A549 (cell line): Measurements from ENCODE around the gene TBC1D14. TPM values are rescaled to one million over a fixed set of nuclear protein-coding genes. Genes with fewer than 3 reads are reported as not detected.

ENCODE experiments used
- ATAC-seq, 2 experiments: fragments of 200-7000 bp in 1 of 2; fragments of >200 bp in 1 of 2; cut with Nextera tagmentation in 1 of 2; cut with Tn5 transposase in 1 of 2; 3 replicates each; pipeline versions ENCODE4 v1.8.0 to v1.9.1; 2018 to 2020; ENCODE audit warnings: mild to moderate bottlenecking in 1 of 2, moderate library complexity in 1 of 2
- CTCF ChIA-PET: fragments of 300-600 bp; sonication (Branson Sonifier 250); formaldehyde crosslinking; extraction: SDS; loops from one replicate; lab custom pipeline; 2021; ENCODE audit warnings: antibody characterized with exemption, inconsistent platforms; lab: Yijun Ruan, JAX
- POLR2A ChIA-PET: fragments of 350-600 bp; formaldehyde crosslinking; extraction: SDS; loops from one replicate; lab custom pipeline; 2021; ENCODE audit warnings: antibody characterized with exemption, inconsistent platforms; lab: Yijun Ruan, JAX
- DNase-seq, 2 experiments: peaks; one replicate each; pipeline versions ENCODE4 v3.0.0 to v3.0.0-alpha.2; 2011 to 2016; ENCODE audit warnings: low read depth in 1 of 2, low spot score in 1 of 2
- FAIRE-seq: peaks from 2 replicates; lab custom pipeline; 2011; peaks lifted over from hg19 to GRCh38; lab: Jason Lieb, UNC
- H3K27ac ChIP-seq, 2 experiments: fragments of >200 bp; sonication (Bioruptor Twin); formaldehyde crosslinking; 3 replicates each; pipeline ENCODE4 v1.5.1; 2016 to 2017
- H3K4me1 ChIP-seq: fragments of >200 bp; sonication (Bioruptor Twin); formaldehyde crosslinking; 3 replicates; pipeline ENCODE4 v1.6.1; 2016
- H3K4me2 ChIP-seq: fragments of >200 bp; sonication (Bioruptor Twin); formaldehyde crosslinking; 3 replicates; pipeline ENCODE4 v1.6.1; 2016
- H3K4me3 ChIP-seq: fragments of >200 bp; sonication (Bioruptor Twin); formaldehyde crosslinking; 3 replicates; pipeline ENCODE4 v1.5.1; 2016
- H3K9me3 ChIP-seq: fragments of >200 bp; sonication (Bioruptor Twin); formaldehyde crosslinking; 3 replicates; pipeline ENCODE4 v1.6.1; 2016
- BHLHE40 ChIP-seq: IDR thresholded peaks from 2 replicates; pipeline ENCODE4 v1.6.1; 2012; ENCODE audit warnings: low read depth, low read length, inconsistent platforms
- CHD2 ChIP-seq: fragments of 150-350 bp; IDR thresholded peaks from 2 replicates; pipeline ENCODE4 v1.6.1; 2014; ENCODE audit warnings: low read length; ENCODE audit not compliant: partially characterized antibody
- CHD4 ChIP-seq: fragments of 200-600 bp; sonication (generic); IDR thresholded peaks from 2 replicates; pipeline ENCODE4 v1.6.1; 2016; ENCODE audit warnings: antibody characterized with exemption, mild to moderate bottlenecking, borderline replicate concordance
- FOSL2 ChIP-seq, 2 experiments: fragments of 450-650 bp in 1 of 2; fragments of >200 bp in 1 of 2; sonication (Bioruptor Twin) in 1 of 2; formaldehyde crosslinking; IDR thresholded peaks; 2 replicates each; pipeline versions ENCODE4 v1.5.0 to v1.6.1; 2016 to 2020; ENCODE audit warnings: mild to moderate bottlenecking in 1 of 2, moderate library complexity in 1 of 2
- GATA3 ChIP-seq: IDR thresholded peaks from 2 replicates; pipeline ENCODE4 v1.6.1; 2012; ENCODE audit warnings: borderline replicate concordance
- JUN ChIP-seq, 2 experiments: fragments of >200 bp; sonication (Bioruptor Twin); formaldehyde crosslinking; IDR thresholded peaks; 2 replicates in 1 of 2; 3 replicates in 1 of 2; pipeline ENCODE4 v1.6.1; 2016 to 2017
- KDM1A ChIP-seq: fragments of 200-600 bp; sonication (generic); IDR thresholded peaks from 2 replicates; pipeline ENCODE4 v1.6.1; 2016; ENCODE audit warnings: low read depth, mild to moderate bottlenecking
- MAFK ChIP-seq: fragments of 450-650 bp; IDR thresholded peaks from 2 replicates; pipeline ENCODE4 v1.6.1; 2014; ENCODE audit not compliant: partially characterized antibody
- MAZ ChIP-seq: fragments of 150-350 bp; IDR thresholded peaks from 2 replicates; pipeline ENCODE4 v1.6.1; 2014; ENCODE audit warnings: antibody characterized with exemption, low read depth, low read length, borderline replicate concordance
- MYC ChIP-seq: IDR thresholded peaks from 2 replicates; pipeline ENCODE4 v1.6.1; 2012; ENCODE audit warnings: mild to moderate bottlenecking, inconsistent platforms, low read length, improper control_type of control experiment, borderline replicate concordance
- NFE2L2 ChIP-seq: fragments of 150-350 bp; conservative IDR thresholded peaks from 2 replicates; pipeline ENCODE4 v1.6.1; 2014; ENCODE audit warnings: low read length
- NPAS2 ChIP-seq: fragments of 250-450 bp; sonication (Bioruptor Pico); IDR thresholded peaks from 2 replicates; pipeline ENCODE4 v1.8.0; 2022; ENCODE audit warnings: mild to moderate bottlenecking, moderate library complexity, borderline replicate concordance
- POLR2A ChIP-seq: IDR thresholded peaks from 2 replicates; pipeline ENCODE4 v1.6.1; 2012; ENCODE audit warnings: mild to moderate bottlenecking, low read length
- RNF2 ChIP-seq: fragments of 200-600 bp; sonication (generic); IDR thresholded peaks from 2 replicates; pipeline ENCODE4 v1.6.1; 2016; ENCODE audit warnings: low read depth, mild to moderate bottlenecking, antibody characterized with exemption, moderate library complexity, borderline replicate concordance
- SMC3 ChIP-seq: fragments of >200 bp; sonication (Bioruptor Twin); formaldehyde crosslinking; IDR thresholded peaks from 3 replicates; pipeline ENCODE4 v1.6.1; 2018; ENCODE audit warnings: inconsistent platforms
- SREBF2 ChIP-seq: fragments of 450-650 bp; IDR thresholded peaks from 2 replicates; pipeline ENCODE4 v1.6.1; 2014; ENCODE audit warnings: mild to moderate bottlenecking, moderate library complexity
- TFCP2L1 ChIP-seq: fragments of 250-450 bp; sonication (Bioruptor Pico); IDR thresholded peaks from 2 replicates; pipeline ENCODE4 v1.5.0; 2021; ENCODE audit warnings: mild to moderate bottlenecking
- ZC3H11A ChIP-seq: fragments of 450-650 bp; IDR thresholded peaks from 2 replicates; pipeline ENCODE4 v1.6.1; 2014; ENCODE audit warnings: antibody characterized with exemption, mild to moderate bottlenecking
- ZSCAN20 ChIP-seq: fragments of 250-450 bp; sonication (Bioruptor Pico); IDR thresholded peaks from 2 replicates; pipeline ENCODE4 v1.8.0; 2022; ENCODE audit warnings: mild to moderate bottlenecking, moderate library complexity
- WGBS: methylation state at CpG from one replicate; pipeline ENCODE4 v1.1.6; 2017; ENCODE audit errors: missing lambda C conversion rate; 5-methylcytosine and 5-hydroxymethylcytosine counted together
- polyA plus RNA-seq, 4 experiments: library from polyadenylated mRNA; depleted of rRNA in 3 of 4; stranded (reverse); fragments of >200 nt; fragmentation: RNase III in 1 of 4; extraction: RNeasy Plus Mini Kit Qiagen cat#74134 plus additional on column Dnase treatment in 1 of 4; gene quantifications; 2 replicates in 3 of 4; 3 replicates in 1 of 4; pipeline ENCODE4 v1.2.3, GENCODE V29; 2011 to 2017
- TF ChIP-seq, protein P1 (sequence below): IDR thresholded peaks from 2 replicates; pipeline ENCODE4 v1.6.1; 2012; ENCODE audit warnings: low read depth, borderline replicate concordance
- TF ChIP-seq, protein P2 (sequence below): fragments of >200 bp; sonication (Bioruptor Twin); formaldehyde crosslinking; IDR thresholded peaks from 3 replicates; pipeline ENCODE4 v1.5.1; 2016
- TF ChIP-seq, protein P3 (sequence below): IDR thresholded peaks from 2 replicates; pipeline ENCODE4 v1.6.1; 2012

Gene TBC1D14
- polyA plus RNA-seq, 2 of the 4 experiments (the other 2 are of a cell fraction) = 30.2 to 39.0 TPM

DNA sequence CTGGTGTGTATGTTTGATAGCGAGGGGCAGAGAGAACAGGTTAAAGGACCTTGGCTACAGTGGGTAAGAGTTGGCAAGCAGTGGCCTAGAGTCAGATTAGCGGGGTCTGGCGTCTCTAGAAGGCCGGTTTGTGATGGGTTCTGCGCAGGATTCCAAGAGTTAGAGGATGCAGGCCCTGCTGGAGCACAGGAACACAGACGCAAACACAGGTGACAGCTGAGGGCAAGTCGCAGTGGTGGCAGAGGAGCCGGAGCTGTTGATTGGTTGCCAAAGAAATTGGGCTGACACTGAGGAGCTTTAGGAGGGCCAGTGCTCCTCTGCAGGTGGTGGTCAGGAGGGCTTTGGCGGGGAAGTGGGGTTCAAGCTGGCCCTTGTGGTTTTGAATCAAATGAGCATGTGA is 137.3 kb downstream of the TBC1D14 start:
- 96% methylated on average over 9 of the region's 9 CpGs for WGBS
- H3K9me3 ChIP-seq = no peaks in the 10 kb centered on the region
- no peak overlapping the region for H3K4me2 ChIP-seq
- TF ChIP-seq ZSCAN20 (CRISPR knock-in tag) (no peak), MAFK (no peak)
- ChIA-PET CTCF (interaction anchor here (1.3 to 2.3 kb wide), 3 partner anchors 9 to 327 kb away, joined by 4 to 9 read pairs (median 6); no protein-coding TSS in a partner anchor), POLR2A (no interaction called here)
- FAIRE-seq (no peak), ATAC-seq (no peak), DNase-seq (no peak)
- H3K27ac ChIP-seq = no peak overlapping the region
- no peak overlapping the region for H3K4me3 ChIP-seq
- peaks cover 8% of the 10 kb centered on the region; the same call in 2 of the 3 replicates for H3K4me1 ChIP-seq

DNA sequence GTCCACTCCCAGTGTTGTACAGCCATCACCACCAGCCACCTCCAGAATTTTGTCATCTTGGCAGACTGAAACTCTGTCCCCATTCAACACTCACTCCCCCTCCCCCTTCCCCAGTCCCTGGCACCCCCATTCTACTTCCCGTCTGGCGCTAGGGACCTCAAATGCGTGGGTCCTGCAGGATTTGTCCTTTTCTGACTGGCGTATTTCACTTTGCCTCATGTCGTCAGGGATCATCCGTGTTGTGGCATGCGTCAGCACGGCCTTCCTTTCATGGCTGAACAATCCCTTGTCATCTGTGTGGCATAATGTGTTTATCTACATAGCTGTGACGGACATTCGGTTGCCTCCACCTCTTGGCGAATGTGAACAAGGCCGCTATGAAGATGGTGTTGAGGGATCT is 139.0 kb downstream of the TBC1D14 start:
- ATAC-seq (no peak), DNase-seq (no peak)
- no peak overlapping the region for H3K27ac ChIP-seq
- POLR2A ChIA-PET = no interaction called here
- no peaks in the 10 kb centered on the region for H3K9me3 ChIP-seq
- no peak for TF ChIP-seq FOSL2 (IDR thresholded peaks at IDR 0.05)
- no peak for TF ChIP-seq FOSL2 (CRISPR knock-in tag; IDR thresholded peaks at IDR 0.05)
- no peak for TF ChIP-seq CHD2
- no peak for TF ChIP-seq JUN (IDR thresholded peaks at IDR 0.05)
- TF ChIP-seq, all 56 proteins: peak for 0
- 93% methylated on average over 12 of the region's 12 CpGs for WGBS
- H3K4me3 ChIP-seq = no peak overlapping the region
- no peak for FAIRE-seq
- peaks cover 8% of the 10 kb centered on the region; the same call in 2 of the 3 replicates for H3K4me1 ChIP-seq
- CTCF ChIA-PET = interaction anchor here (2.0 kb wide), 1 partner anchor 22 kb away, joined by 9 read pairs; no protein-coding TSS in a partner anchor
- no peak overlapping the region for H3K4me2 ChIP-seq

DNA sequence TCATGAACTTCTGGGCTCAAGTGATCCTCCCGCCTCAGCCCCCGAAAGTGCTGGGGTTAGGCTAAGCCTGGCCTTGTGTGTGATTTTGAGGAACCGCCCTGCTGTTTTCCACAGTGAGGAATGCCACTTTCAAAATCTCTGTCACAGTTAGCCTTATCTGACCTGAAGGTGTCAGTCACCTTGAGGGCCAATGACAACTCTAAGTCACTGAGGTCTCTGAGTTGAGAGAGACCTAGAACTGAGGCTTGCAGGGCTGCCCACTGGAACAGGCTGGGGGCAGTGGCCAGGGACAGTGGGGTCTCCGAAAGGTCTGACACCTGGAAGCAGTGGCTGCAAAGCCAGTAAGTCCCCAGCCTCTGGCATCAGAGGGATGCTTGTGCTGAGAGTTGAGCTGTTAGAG is 139.7 kb downstream of the TBC1D14 start:
- ATAC-seq (no peak), DNase-seq (no peak), FAIRE-seq (no peak)
- ChIA-PET CTCF (interaction anchor here (2.0 kb wide), 1 partner anchor 21 kb away, joined by 9 read pairs; no protein-coding TSS in a partner anchor), POLR2A (no interaction called here)
- H3K9me3 ChIP-seq = no peaks in the 10 kb centered on the region
- no peak overlapping the region for H3K4me3 ChIP-seq
- H3K27ac ChIP-seq = no peak overlapping the region
- no peak overlapping the region for H3K4me2 ChIP-seq
- WGBS = 95% methylated on average over 4 of the region's 4 CpGs
- TF ChIP-seq GATA3 (no peak), CHD4 (no peak), KDM1A (no peak), NFE2L2 (no peak), MYC (no peak), BHLHE40 (no peak), SREBF2 (no peak), ZC3H11A (no peak), MAZ (no peak), ZSCAN20 (CRISPR knock-in tag) (no peak), RNF2 (no peak), SMC3 (no peak), TFCP2L1 (no peak), NPAS2 (CRISPR knock-in tag) (no peak), POLR2A (no peak)
- TF ChIP-seq, protein P1, sequence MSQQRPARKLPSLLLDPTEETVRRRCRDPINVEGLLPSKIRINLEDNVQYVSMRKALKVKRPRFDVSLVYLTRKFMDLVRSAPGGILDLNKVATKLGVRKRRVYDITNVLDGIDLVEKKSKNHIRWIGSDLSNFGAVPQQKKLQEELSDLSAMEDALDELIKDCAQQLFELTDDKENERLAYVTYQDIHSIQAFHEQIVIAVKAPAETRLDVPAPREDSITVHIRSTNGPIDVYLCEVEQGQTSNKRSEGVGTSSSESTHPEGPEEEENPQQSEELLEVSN = no peak
- TF ChIP-seq, protein P2, sequence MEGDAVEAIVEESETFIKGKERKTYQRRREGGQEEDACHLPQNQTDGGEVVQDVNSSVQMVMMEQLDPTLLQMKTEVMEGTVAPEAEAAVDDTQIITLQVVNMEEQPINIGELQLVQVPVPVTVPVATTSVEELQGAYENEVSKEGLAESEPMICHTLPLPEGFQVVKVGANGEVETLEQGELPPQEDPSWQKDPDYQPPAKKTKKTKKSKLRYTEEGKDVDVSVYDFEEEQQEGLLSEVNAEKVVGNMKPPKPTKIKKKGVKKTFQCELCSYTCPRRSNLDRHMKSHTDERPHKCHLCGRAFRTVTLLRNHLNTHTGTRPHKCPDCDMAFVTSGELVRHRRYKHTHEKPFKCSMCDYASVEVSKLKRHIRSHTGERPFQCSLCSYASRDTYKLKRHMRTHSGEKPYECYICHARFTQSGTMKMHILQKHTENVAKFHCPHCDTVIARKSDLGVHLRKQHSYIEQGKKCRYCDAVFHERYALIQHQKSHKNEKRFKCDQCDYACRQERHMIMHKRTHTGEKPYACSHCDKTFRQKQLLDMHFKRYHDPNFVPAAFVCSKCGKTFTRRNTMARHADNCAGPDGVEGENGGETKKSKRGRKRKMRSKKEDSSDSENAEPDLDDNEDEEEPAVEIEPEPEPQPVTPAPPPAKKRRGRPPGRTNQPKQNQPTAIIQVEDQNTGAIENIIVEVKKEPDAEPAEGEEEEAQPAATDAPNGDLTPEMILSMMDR = no peak
- TF ChIP-seq, protein P3, sequence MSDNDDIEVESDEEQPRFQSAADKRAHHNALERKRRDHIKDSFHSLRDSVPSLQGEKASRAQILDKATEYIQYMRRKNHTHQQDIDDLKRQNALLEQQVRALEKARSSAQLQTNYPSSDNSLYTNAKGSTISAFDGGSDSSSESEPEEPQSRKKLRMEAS = no peak
- H3K4me1 ChIP-seq = peaks cover 8% of the 10 kb centered on the region; the same call in 2 of the 3 replicates
